Chondrocyte (in vitro differentiated cells): ENCODE data around the gene CAPN10. TPM values are rescaled to one million over a fixed set of nuclear protein-coding genes. Genes with fewer than 3 reads are reported as not detected.

Experiments used
- DNase-seq: peaks from one replicate; pipeline ENCODE4 v3.0.0; 2021; ENCODE audit warnings: mixed read lengths, low spot score
- H3K27ac Mint-ChIP-seq: one replicate; pipeline ENCODE4 v1.8.0; 2021; ENCODE audit warnings: mild to moderate bottlenecking, moderate library complexity, mixed read lengths; ENCODE audit not compliant: unreplicated experiment
- H3K27me3 Mint-ChIP-seq: 2 replicates; pipeline ENCODE4 v1.8.0; 2021; ENCODE audit warnings: low read depth, mixed read lengths
- H3K36me3 Mint-ChIP-seq: 2 replicates; pipeline ENCODE4 v1.8.0; 2021; ENCODE audit warnings: low read depth, mixed read lengths
- H3K4me1 Mint-ChIP-seq: 2 replicates; pipeline ENCODE4 v1.8.0; 2021; ENCODE audit warnings: low read depth, mild to moderate bottlenecking, mixed read lengths
- H3K4me3 Mint-ChIP-seq: one replicate; pipeline ENCODE4 v1.8.0; 2021; ENCODE audit warnings: mild to moderate bottlenecking, moderate library complexity, mixed read lengths; ENCODE audit not compliant: unreplicated experiment
- H3K9me3 Mint-ChIP-seq: 2 replicates; pipeline ENCODE4 v1.8.0; 2021; ENCODE audit warnings: low read depth, mixed read lengths
- CTCF ChIP-seq: fragments of 200-600 bp; sonication (generic); IDR thresholded peaks from 2 replicates; pipeline ENCODE4 v1.5.0; 2021; ENCODE audit warnings: antibody characterized with exemption, mild to moderate bottlenecking, moderate library complexity
- total RNA-seq: library from RNA; stranded (reverse); gene quantifications from 3 replicates; pipeline ENCODE4 v1.2.1, GENCODE V29; 2021

The CAPN10 gene
- total RNA-seq, 1 donor from 2014 or later: 22.7 TPM

GRCh38 chr2:240619506-240620148 is 33.1 kb downstream of the CAPN10 start:
- peak; percentile 81 for DNase-seq
- H3K4me1 Mint-ChIP-seq: peaks cover 4% of the 10 kb centered on the region

GRCh38 chr2:240620149-240620731 is 33.7 kb downstream of the CAPN10 start:
- Mint-ChIP-seq H3K27me3 (no peaks in the 10 kb centered on the region), H3K27ac (no peak overlapping the region), H3K4me3 (no peak overlapping the region), H3K36me3 (peaks cover 5% of the 10 kb centered on the region), H3K9me3 (peaks cover 12% of the 10 kb centered on the region), H3K4me1 (peaks cover 7% of the 10 kb centered on the region)
- TF ChIP-seq CTCF: no peak
- DNase-seq: peak; percentile 87

More at GRCh38 chr2:240619506-240620148, 33.1 kb downstream of the CAPN10 start:
- H3K27me3 Mint-ChIP-seq: no peaks in the 10 kb centered on the region
- peaks cover 12% of the 10 kb centered on the region for H3K9me3 Mint-ChIP-seq
- peaks cover 5% of the 10 kb centered on the region for H3K36me3 Mint-ChIP-seq
- no peak overlapping the region for H3K4me3 Mint-ChIP-seq
- TF ChIP-seq CTCF: no peak
- no peak overlapping the region for H3K27ac Mint-ChIP-seq

GRCh38 chr2:240620859-240621258 is 34.3 kb downstream of the CAPN10 start:
- DNase-seq: peak; percentile 65
- Mint-ChIP-seq H3K27ac (no peak overlapping the region), H3K36me3 (peaks cover 5% of the 10 kb centered on the region), H3K4me3 (no peak overlapping the region), H3K4me1 (peaks cover 7% of the 10 kb centered on the region), H3K9me3 (peaks cover 12% of the 10 kb centered on the region), H3K27me3 (no peaks in the 10 kb centered on the region)
- TF ChIP-seq CTCF: no peak

- TF ChIP-seq CTCF: no peak
- peaks cover 5% of the 10 kb centered on the region for H3K36me3 Mint-ChIP-seq
- peak; percentile 64 for DNase-seq
- no peak overlapping the region for H3K27ac Mint-ChIP-seq
- peaks cover 7% of the 10 kb centered on the region for H3K4me1 Mint-ChIP-seq
- no peaks in the 10 kb centered on the region for H3K27me3 Mint-ChIP-seq
- H3K4me3 Mint-ChIP-seq: no peak overlapping the region
- peaks cover 12% of the 10 kb centered on the region for H3K9me3 Mint-ChIP-seq
Measured at GRCh38 chr2:240622060-240622411, 35.5 kb downstream of the CAPN10 start.

- TF ChIP-seq CTCF: no peak
- Mint-ChIP-seq H3K36me3 (peaks cover 4% of the 10 kb centered on the region), H3K4me1 (peaks cover 7% of the 10 kb centered on the region), H3K27me3 (no peaks in the 10 kb centered on the region), H3K4me3 (no peak overlapping the region), H3K27ac (no peak overlapping the region), H3K9me3 (peaks cover 9% of the 10 kb centered on the region)
- peak; percentile 83 for DNase-seq
Measured at GRCh38 chr2:240622531-240623235, 36.1 kb downstream of the CAPN10 start.
